Astrocyte (in vitro differentiated cells and primary cell): Measurements from ENCODE around the gene RGS4.

Experiments
- EZH2 ChIP-seq: IDR thresholded peaks from 2 replicates; pipeline ENCODE4 v1.6.1; 2012; ENCODE audit warnings: mild to moderate bottlenecking, low read length, inconsistent platforms; ENCODE audit not compliant: insufficient read depth
- TF ChIP-seq, protein P1 (sequence below): IDR thresholded peaks from 2 replicates; pipeline ENCODE4 v1.5.1; 2011; ENCODE audit warnings: low read depth, mild to moderate bottlenecking, inconsistent platforms, low read length, moderate library complexity; ENCODE audit not compliant: insufficient read depth

DNA sequence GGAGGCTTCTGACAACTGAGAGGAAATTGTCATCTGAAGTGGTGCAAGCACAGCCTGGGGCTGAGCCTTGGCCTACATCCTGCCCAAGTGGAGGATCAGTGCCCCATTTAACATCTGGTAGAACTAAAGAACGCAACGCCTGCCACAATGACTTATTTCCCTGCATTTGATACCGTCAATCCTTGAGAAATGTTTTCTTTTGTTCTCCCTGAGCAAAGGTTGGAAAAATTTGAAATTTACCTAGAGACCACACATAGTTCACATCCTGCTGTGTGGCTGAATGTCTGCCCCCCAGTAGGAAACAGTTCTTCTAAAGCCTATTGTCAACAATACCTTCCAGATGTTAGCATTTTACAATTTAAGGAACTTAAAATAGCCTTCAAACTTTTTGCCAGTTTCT, 5.6 kb upstream of the RGS4 start:
- TF ChIP-seq EZH2, result no peak
- TF ChIP-seq, protein P1, sequence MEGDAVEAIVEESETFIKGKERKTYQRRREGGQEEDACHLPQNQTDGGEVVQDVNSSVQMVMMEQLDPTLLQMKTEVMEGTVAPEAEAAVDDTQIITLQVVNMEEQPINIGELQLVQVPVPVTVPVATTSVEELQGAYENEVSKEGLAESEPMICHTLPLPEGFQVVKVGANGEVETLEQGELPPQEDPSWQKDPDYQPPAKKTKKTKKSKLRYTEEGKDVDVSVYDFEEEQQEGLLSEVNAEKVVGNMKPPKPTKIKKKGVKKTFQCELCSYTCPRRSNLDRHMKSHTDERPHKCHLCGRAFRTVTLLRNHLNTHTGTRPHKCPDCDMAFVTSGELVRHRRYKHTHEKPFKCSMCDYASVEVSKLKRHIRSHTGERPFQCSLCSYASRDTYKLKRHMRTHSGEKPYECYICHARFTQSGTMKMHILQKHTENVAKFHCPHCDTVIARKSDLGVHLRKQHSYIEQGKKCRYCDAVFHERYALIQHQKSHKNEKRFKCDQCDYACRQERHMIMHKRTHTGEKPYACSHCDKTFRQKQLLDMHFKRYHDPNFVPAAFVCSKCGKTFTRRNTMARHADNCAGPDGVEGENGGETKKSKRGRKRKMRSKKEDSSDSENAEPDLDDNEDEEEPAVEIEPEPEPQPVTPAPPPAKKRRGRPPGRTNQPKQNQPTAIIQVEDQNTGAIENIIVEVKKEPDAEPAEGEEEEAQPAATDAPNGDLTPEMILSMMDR, result no peak
